Forelimb muscle (tissue), 1 donor: ENCODE measurements around the gene MAPK8. TPM values are rescaled to one million over a fixed set of nuclear protein-coding genes. Genes with fewer than 3 reads are reported as not detected.
"Not testable (repeated sequence)": the region's sequence is repeated elsewhere in the genome, so short reads cannot be mapped to it uniquely, and the experiment has no call there.

ENCODE experiments used
- DNase-seq: peaks from one replicate; pipeline ENCODE4 v3.0.0-alpha.2; 2013; ENCODE audit warnings: low read depth
- polyA plus RNA-seq: library from polyadenylated mRNA; unstranded; fragments of 120-200 nt; gene quantifications from one replicate; pipeline ENCODE4 v1.2.1, GENCODE V29; 2013; ENCODE audit not compliant: insufficient read length

The MAPK8 gene
- 39.1 TPM for polyA plus RNA-seq

DNA sequence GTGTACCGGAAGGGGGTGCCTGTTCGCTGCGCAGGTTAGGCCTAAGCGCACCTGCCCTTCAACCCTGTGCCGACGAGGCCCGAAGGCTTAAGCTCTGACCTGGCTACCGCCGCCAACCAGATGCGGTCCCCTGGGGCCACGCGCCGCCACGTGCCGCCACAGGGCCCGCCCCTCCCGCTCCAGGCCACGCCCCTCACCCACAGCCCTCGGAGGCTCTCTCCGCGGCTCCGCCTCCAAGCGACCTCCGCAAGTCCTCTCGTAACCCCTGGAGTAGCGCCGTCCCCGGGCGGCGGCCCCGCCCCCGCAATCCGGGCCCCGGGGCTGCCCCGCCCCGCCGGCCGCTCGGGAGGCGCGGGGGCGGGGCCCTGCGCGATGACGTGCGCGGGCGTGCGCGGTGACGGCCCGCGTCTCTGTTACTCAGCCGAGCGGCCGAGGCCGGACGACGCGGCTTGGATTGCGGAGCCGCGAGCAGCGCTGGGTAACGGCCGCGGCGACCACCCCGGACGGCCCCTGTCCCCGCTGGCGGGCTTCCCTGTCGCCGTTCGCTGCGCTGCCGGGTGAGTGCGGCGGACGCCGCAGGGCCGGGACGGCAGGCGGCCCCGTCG, at the start of gene MAPK8:
TSS of gene MAPK8 (plus strand) at position 413 of the 605 bp plus-strand sequence. CDS start 94,984 bp downstream, outside the sequence.
- peak; percentile 41 for DNase-seq

DNA sequence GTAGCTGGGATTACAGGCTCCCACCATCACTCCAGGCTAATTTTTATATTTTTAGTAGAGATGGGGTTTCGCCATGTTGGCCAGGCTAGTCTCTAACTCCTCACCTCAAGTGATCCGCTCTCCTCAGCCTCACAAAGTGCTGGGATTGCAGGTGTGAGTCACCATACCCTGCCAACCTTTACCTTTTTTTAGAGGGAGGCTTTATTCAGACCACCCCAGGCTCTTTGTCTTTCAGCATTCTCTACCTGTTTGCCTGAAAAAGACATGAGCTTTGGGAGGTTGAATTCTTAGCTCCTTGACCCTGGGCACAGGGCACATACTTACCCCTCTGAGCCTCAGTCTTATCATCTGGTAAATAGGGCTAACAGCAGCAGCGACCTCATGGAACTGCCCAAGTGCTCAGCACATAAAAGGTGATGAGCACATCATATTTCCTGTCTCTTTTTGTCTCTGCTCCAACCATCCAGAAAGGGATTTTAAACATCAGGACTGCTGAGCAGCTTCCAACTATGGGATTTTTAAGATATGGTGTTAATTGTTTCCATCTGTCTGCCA, 49.0 kb upstream of the MAPK8 start:
- no peak for DNase-seq

DNA sequence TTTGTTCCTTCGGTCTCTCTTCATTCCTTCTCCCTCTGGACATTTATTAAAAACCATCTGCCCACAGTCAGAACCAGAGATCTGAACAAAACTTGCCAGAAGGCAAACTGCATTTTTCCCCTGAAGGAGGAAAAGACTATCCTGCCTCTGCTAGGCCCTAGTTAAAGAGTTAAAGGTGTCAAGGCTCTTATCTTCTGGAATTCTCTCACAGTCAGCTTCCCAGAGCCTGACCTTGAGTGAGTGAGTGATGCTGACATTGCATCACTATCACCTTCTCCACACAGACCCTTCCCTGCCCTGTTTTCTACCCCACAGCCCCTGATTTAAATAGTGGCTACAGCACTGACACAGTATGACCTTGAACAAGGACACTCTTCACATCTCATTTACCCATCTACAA, 48.4 kb upstream of the MAPK8 start:
- DNase-seq: no peak

DNA sequence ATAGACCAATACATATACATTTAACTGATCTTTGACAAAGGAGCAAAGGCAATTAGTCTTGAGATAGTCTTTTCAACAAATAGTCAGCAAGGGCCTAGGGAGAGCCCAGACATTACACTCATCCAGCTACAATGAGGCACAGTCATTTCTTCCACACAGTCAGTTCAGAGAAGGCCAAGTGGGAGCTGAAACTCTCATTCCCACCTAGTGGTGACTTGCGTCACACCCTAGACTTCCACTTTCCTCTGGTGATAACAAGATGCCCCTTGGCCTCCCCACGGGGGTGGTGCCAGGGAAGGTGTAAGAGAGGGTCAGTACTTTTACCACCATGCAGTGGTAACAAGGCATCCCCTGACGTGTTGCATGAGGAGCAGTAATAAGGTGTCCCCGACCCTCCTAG, 39.9 kb upstream of the MAPK8 start:
- DNase-seq: no peak

DNA sequence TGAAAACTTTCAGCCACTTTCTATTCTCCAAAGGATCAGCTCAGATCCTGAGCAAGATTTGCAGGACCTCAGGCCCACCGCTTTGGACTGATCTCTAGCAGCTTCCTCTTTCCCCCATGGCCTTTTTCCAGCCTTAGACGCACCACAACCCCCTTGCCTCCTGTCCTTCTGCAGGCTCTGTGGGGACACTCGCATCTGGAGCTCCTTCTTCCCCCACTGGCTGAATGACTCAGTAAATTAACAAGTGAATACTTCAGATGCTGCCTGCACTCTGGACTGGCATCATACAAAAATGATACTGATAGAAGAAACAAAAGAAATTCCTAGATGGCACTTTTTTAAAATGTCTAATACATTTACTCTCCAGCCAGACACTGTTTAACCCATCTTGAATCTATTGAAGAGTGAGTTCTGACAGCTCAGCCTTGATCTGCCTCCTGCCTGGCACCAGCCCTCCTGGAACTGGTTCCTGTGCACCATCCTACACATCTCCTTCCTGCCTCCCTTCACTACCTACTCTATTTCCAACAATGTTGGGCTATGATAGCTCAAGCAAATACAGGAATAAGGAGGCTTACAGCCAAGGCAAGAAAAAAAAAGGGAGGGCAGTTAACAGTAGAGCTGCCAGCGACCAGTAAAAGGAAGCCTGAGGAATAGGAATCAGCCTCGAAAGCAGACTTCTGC, 35.3 kb upstream of the MAPK8 start:
- no peak for DNase-seq

DNA sequence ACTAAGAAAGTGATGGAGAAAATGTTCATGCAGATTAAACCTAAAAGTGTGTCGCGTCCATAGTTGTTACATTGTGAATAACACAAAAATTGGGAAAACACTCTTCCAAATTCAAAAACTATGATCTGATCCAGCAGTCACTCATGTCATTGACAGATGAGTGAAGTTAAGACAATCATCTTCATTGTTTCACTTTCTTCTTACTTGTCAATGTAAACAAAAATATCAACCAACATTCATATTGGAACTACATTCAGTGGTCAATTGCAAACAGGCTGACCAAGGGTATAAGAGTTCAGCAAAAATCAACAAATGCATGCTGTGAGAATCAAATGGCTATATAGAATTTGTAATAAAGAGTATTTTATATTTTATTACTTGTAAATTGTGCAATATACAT, 33.8 kb upstream of the MAPK8 start:
- no peak for DNase-seq

DNA sequence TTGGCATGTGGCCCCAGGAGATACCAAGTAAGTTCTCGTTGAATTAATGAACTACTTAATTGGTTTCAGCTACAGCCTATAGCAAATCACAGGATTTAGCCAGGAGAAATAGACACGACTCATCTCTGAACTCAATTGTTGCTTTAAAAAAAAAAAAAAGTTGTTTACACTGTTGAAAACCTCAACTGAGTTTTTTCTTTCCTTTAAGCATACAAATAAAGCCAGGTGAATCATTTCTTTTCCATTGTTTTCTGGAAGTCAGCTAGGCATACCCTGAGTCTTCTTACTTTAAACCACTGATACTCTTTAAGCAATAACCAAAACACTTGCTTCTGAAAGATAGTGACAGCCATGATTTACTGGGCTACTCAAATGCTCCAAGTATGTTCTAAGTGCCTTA, 32.7 kb upstream of the MAPK8 start:
- no peak for DNase-seq

DNA sequence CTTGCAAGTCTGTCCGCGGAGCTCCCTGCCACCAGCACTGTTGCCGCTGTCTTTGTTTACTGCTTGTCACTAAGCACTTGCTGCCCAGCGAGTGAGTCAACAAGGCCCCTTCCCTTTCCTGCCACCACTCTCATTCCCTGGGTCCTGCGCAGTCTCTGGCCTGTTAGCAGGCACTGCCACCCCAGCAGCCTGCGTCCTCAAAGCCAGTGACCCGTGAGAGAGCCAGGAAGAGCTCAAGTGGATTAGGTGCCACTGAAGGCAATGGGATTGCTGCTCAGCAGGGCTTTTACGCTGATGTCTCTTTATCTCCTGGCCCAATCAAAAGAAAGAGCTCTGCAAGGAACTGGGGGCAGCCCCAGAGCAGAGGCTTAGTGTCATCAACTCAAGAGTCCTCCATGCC, 31.8 kb upstream of the MAPK8 start, which contains the start of gene FRMPD2:
TSS of gene FRMPD2 (minus strand) at position 61 of the 400 bp plus-strand sequence. CDS start 129 bp downstream, outside the sequence.
- DNase-seq: no peak

DNA sequence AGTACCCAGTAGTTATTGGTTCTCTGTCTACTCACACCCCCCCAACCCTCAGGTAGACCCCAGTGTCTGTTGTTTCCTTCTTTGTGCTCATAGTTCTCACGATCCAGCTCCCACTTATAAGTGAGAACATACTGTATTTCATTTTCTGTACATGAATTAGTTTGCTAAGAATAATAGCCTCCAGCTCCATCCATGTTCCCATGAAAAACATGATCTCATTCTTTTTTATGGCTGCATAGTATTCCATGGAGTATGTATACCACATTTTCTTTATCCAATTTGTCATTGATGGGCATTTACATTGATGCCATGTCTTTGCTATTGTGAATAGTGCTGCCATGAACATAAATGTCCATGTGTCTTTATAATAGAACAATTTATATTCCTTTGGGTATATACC, 29.4 kb upstream of the MAPK8 start:
- no peak for DNase-seq

DNA sequence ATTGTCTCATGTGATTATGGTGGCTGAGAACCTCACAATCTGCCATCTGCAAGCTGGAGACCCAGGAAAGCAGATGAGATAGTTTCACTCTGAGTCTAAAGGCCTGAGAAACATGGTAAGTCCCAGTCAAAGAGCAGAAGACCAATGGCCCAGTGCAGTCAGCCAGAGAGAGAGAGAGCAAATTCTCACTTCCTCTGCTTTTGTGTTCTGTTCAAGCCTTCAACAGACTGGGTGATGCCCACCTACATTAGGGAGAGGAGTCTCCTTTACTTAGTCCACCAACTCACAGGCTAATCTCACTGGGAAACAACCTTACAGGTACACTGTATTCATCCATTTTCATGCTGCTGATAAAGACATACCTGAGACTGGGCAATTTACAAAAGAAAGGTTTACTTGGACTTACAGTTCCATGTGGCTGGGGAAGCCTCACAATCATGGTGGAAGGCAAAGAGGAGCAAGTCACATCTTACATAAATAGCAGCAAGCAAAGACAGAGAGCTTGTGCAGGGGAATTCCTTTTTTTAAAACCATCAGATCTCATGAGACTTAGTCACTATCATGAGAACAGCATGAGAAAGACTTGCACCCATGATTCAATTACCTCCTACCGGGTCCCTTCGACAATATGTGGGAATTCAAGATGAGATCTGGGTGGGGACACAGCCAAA, 27.3 kb upstream of the MAPK8 start:
- DNase-seq: no peak

DNA sequence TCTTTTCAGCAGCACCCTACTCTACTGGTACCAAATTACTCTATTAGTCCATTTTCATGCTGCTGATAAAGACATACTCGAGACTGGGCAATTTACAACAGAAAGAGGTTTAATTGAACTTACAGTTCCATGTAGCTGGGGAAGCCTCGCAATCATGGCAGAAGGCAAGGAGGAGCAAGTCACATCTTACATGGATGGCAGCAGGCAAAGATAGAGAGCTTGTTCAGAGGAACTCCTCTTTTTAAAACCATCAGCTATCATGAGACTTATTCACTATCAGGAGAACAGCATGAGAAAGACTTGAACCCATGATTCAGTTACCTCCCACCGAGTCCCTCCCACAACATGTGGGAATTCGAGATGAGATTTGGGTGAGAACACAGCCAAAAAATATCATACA, 24.8 kb upstream of the MAPK8 start:
- DNase-seq: not testable (repeated sequence)

DNA sequence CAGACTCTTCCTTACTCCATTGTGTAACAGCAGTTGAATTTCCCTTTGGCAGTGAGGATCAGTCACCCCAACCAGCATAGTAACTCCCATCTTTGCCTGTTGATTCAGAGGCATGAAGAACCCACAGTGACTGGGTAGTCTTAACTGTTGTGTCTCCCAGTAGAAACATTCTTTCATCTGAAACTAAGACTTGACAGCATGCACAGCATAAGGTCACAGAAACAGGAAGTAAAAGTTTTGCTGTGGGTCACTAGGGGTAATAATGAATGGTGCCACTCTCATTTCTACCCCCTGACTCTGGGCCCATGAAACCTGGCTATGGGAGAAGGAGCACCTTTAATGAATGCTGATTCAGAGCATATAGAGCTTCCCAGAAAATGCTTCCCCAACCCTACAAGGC, 23.6 kb upstream of the MAPK8 start:
- DNase-seq: no peak

DNA sequence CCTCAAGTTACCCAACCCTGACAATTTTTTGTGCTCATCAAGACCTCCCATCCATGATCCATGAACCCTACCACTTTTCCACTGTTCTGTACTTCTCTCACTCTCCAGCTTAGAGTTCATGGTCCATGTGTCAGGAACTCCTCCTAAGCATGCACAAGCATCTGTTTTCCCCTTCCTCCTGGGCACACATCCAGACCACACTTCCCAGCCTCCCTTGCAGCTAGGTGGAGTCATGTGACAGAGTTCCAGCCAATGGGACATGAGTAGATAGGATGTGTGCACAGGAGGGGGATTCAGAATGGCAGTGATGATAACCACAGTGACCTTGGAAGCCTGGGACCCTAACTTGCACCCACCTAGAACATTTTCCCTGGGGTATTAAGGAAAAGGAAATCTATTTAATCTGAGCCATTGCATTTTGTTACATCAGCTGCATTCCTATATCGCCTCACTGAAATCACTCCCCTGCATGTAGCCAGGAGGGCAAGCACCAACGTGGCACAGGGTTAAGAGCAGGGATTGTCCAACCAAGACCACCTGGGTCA, 22.4 kb upstream of the MAPK8 start:
- no peak for DNase-seq

DNA sequence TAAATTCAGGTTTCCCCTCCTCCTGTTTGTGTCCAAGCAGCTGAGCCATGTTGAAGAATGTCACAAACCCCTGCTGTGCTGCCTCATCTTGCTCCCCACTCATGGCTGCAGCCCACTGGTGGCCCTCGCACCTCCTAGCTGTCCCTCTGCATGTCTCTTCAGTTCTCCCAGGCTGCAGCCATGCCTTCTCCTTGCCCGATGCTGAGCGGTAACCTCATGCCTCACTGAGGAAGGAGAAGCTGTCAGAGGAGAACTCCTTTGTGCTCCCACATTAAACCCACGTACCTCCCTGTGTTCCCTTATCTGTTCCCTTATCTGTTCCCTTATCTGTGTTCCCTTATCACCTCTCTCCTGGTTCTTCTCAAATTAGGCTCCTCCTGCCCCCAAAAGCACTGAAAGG, 21.7 kb upstream of the MAPK8 start:
- DNase-seq: no peak

DNA sequence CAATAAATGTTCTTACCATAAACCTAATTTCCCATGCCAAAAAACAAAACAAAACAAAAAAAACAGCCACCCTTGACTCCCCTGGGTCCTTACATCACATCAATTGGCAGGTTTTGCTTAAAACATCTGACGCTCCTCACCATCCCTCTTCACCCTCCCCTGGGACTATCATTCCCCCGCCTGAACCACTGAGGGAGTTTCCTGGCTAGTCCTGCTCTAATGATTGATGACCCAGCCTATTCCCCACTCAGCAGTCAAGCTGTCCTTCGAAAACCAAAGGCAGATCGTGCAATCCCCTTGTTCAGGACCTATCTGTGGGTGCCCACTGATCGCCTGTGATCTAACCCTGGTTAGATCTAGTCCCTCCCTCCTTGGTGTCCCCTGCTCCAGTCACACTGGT, 20.8 kb upstream of the MAPK8 start:
- no peak for DNase-seq

DNA sequence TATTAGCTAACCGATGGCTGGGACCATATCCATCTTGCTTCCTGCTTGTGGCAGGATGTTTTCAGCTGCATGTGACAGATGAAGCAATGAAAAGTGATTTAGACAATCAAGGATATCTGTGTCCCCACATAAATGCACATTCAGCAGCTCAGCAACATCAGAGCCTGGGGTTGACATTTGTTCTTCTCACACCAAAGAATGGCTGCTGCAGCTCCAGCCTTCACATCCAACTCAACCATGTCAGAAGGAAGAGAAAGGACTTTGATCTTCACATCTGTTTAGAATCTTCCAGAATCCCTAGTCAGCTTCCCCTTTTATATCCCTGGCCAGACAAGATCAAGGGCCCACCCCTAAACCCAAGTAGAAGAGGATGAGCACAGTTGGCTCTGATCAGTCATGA, 20.1 kb upstream of the MAPK8 start:
- no peak for DNase-seq

DNA sequence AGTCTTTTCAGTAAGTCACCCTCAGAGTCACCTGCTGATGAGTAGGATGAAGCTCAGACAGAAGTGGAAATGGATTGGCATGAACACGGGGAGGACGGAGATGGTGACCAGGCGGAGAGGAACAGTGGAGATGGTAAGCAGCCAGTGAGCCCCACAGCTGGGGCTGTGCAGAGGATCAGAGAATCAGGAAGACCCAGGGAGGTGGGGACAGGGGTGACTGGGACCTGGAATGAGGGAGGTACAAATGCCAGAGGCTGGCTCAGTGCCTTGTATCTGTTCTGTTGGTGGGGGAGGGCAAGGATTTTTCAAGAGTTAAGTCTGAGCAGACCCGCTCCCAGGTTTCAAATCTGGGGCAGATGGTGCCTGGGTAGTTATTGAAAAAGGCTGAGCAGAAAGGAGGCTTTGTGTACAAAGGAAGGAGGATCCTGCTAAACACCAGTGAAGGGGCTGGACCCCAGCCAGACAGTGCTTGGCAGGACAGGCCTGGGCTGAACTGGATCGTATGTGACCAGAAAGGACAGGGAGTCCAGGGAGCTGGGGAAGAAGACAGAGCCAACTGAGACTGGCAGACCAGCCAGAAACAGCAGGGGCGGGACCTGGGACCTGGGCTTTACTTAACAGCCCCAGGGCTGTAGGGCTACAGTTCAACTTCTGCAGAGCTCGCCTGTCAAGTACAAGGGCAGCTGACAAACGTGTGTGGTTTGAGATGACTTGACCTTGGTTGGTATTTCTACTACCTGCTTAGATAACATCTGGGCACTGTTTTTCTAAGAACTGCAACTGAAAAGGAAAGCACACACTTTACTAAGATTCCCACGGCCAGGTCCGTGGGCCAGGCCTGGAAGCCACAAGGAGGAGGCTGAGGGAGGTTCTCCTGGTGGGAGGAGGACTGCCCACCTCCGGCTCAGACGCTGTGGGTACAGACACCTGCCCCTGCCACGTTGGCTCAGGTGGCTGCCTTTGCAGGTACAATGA, 18.8 kb upstream of the MAPK8 start:
- no peak for DNase-seq

DNA sequence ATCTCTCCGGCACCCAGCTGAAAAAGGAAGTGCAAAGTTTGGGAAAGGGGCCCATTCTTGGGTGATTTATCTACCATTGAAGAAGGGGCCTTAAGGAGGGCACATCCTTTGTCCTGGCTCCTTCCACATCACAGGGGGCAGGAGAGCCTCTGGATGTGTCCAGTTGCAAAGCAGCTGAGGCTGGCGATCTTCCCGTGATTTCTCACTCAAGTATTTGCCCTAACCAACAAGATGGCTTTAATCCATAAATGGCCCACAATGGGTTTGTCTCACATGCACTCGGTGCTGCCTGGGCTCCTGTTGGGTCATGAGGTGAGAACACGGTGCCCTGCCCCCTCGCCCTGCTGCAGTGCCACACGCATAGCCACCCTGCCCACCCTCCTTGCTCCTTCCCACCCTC, 17.8 kb upstream of the MAPK8 start:
- no peak for DNase-seq

DNA sequence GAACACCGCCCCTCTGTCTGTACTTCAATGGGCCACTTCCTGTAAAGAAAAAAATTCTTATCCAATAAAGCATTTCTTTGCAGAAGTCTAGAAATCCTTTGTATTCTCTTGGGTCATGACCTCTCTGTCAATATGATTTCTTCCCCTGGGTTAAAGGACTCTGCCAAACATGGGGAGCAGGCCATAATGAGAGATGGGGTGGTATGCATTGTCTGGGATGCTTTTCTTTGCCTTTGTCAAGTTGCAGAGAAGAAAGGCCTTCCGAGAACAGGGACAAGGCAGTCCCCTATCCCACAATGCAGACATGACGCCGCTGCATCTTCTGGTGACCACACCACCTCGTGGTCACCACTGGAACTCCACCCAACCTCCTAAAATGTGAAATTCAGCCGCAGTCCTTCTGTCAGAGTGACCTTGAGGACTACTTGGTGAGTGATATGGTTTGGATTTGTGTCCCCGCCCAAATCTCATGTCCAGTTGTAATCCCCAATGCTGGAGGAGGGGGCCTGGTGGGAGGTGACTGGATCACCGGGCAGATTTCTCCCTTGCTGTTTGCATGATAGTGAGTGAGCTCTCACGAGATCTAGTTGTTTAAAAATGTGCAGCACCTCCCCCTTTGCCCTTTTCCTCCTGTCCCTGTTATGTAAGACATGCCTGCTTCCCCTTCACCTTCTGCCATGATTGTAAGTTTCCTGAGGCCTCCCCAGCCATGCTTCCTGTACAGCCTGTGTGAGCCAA, 16.8 kb upstream of the MAPK8 start:
- DNase-seq: no peak

DNA sequence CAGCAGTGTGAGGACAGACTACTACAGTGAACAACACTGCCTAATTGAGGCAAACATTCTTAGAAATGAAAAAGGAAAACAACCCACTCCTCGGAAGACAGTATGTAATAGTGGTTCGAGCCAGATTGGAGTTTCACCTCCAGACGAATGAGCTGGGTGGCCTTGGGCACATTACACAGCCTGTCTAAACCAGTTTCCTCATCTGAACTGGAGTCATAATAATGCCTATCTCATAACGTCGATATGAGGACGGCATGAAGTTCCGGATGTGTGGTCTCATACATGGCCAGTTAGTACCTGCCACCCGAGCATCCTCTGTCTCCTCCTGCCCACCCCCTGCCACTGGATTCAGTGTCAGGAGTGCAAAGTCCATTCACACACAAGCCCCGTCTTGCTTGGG, 16.2 kb upstream of the MAPK8 start:
- no peak for DNase-seq

DNA sequence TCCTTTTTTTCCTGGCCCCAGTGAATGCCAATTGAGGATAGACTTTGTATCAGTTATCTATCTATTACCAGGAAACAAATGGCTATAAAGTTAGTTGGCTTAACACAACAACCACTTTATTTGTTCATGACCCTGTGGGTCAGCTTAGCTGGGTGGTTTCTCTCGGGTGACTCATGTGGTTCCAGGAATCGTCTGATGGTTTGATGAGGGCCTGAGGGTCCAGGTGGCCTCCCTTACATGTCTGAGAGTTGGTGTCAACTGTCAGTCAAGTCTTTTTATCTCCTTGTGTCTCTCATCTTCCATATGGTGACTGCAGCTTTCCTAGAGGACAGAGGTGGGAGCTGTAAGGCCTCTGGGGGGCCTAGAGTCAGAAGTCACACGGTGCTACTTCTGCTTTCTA, 15.3 kb upstream of the MAPK8 start:
- no peak for DNase-seq
